GM18873 (cell line): Measurements from ENCODE around the gene RFPL3.

Experiments used
- ATAC-seq: cut with Tn5 transposase; IDR thresholded peaks from one replicate; pipeline ENCODE4 v1.9.1; 2021; ENCODE audit warnings: mild to moderate bottlenecking, moderate library complexity, moderate number of reproducible peaks; ENCODE audit not compliant: unreplicated experiment, low FRiP score

The RFPL3 gene

GRCh38 chr22:32407312-32407711, 49.6 kb downstream of the RFPL3 start:
- ATAC-seq = no peak

- ATAC-seq = no peak
These were observed 50.3 kb downstream of the RFPL3 start for GRCh38 chr22:32407936-32408335.

GRCh38 chr22:32409977-32410376, 52.3 kb downstream of the RFPL3 start:
- no peak for ATAC-seq

- no peak for ATAC-seq
These were observed 52.8 kb downstream of the RFPL3 start for GRCh38 chr22:32410459-32410858.
